GM12891 (cell line): ENCODE data around the gene ARMC2.

Experiments used
- POLR2A ChIP-seq: IDR thresholded peaks from 2 replicates; pipeline ENCODE4 v1.6.1; 2011; ENCODE audit warnings: low read depth, low read length, control low read depth
- POLR2AphosphoS5 ChIP-seq: IDR thresholded peaks from 2 replicates; pipeline ENCODE4 v1.6.1; 2011; ENCODE audit warnings: low read depth, low read length, control low read depth
- SPI1 ChIP-seq: IDR thresholded peaks from 2 replicates; pipeline ENCODE4 v1.6.1; 2011; ENCODE audit warnings: low read depth, low read length, control low read depth

DNA sequence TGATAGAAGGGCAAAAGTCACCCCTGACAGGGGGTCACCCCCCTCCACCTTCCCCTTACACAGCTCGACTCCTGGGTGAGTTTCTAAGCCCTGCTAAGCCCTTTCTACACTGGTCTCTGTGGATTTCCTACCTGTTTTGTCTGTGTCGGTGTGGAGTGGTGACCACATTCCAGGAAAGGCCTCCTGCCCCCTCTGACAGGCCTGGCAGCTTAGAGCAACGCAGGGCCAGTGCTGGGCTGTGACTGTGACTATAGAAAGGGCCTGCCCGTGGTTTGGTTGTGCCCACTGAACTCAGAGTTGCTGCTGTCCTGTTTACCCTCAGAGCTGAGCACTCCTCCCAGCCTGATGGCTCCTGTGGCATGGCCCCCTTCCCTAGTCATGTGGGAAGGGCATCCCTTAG lies 109.0 kb downstream of the ARMC2 start:
- TF ChIP-seq POLR2A (no peak), POLR2AphosphoS5 (no peak), SPI1 (no peak)
